ENCODE results near the gene NAGS. TPM values are rescaled to one million over a fixed set of nuclear protein-coding genes. Genes with fewer than 3 reads are reported as not detected.
A peak's percentile ranks its signal among the peaks of the same experiment; 100 is the strongest.
"Not testable (repeated sequence)": the region's sequence is repeated elsewhere in the genome, so short reads cannot be mapped to it uniquely, and the experiment has no call there.

NAGS gene
- total RNA-seq, 2 experiments from 2014 or later: 1.5 TPM

GRCh38 chr17:44014437-44015172, 10.2 kb downstream of the NAGS start, which contains the start of gene TMEM101:
TSS of gene TMEM101 (minus strand) at chr17:44014963. CDS start at chr17:44014952, 11 bp downstream.
- ChIA-PET POLR2A (interaction anchor here (0.8 to 1.4 kb wide), 7 partner anchors 9 to 531 kb away, joined by 3 to 8 read pairs (median 3); partner anchors contain the start of genes DHX8, HDAC5 and LSM12), CTCF (interaction anchor here (0.7 to 1.1 kb wide), 4 partner anchors 17 to 531 kb away, joined by 3 to 4 read pairs (median 4); partner anchors contain the start of gene DHX8)
- H3K4me1 Mint-ChIP-seq: peaks cover 27% of the 10 kb centered on the region
- peaks cover 7% of the 10 kb centered on the region for H3K36me3 Mint-ChIP-seq (ENCODE audit: low read depth)
- DNase-seq: peak; percentile 91
- peak within 1 kb of the TSS; percentile 98 for H3K4me3 Mint-ChIP-seq
- no peaks in the 10 kb centered on the region for H3K9me3 Mint-ChIP-seq
- peak within 1 kb of the TSS; percentile 88 for H3K27ac Mint-ChIP-seq
- no peaks in the 10 kb centered on the region for H3K27me3 Mint-ChIP-seq

GRCh38 chr17:44021227-44021626, 16.8 kb downstream of the NAGS start:
- DNase-seq; H3K4me3 Mint-ChIP-seq; H3K27ac Mint-ChIP-seq; H3K36me3 Mint-ChIP-seq (ENCODE audit: low read depth); H3K9me3 Mint-ChIP-seq; POLR2A ChIA-PET; H3K4me1 Mint-ChIP-seq; H3K27me3 Mint-ChIP-seq: not testable (repeated sequence)
- CTCF ChIA-PET: interaction anchor here (1.6 kb wide), 1 partner anchor 77 kb away, joined by 3 read pairs; no protein-coding TSS in a partner anchor

GRCh38 chr17:44022246-44022645, 17.8 kb downstream of the NAGS start:
- H3K27me3 Mint-ChIP-seq: no peaks in the 10 kb centered on the region
- POLR2A ChIA-PET: no interaction called here
- CTCF ChIA-PET: interaction anchor here (1.6 kb wide), 1 partner anchor 78 kb away, joined by 3 read pairs; no protein-coding TSS in a partner anchor
- no peaks in the 10 kb centered on the region for H3K4me1 Mint-ChIP-seq
- H3K9me3 Mint-ChIP-seq: no peaks in the 10 kb centered on the region
- no peak for DNase-seq
- H3K4me3 Mint-ChIP-seq: no peak overlapping the region
- H3K27ac Mint-ChIP-seq: no peak overlapping the region
- no peaks in the 10 kb centered on the region for H3K36me3 Mint-ChIP-seq (ENCODE audit: low read depth)

GRCh38 chr17:44023545-44024270, 19.3 kb downstream of the NAGS start:
- Mint-ChIP-seq H3K9me3 (no peaks in the 10 kb centered on the region), H3K27me3 (no peaks in the 10 kb centered on the region), H3K4me1 (no peaks in the 10 kb centered on the region), H3K27ac (no peak overlapping the region), H3K36me3 (ENCODE audit: low read depth) (no peaks in the 10 kb centered on the region), H3K4me3 (no peak overlapping the region)
- no peak for DNase-seq
- CTCF ChIA-PET: no interaction called here
- POLR2A ChIA-PET: interaction anchor here (1.2 kb wide), 1 partner anchor 9 kb away, joined by 4 read pairs; the partner anchor contains the start of gene TMEM101

- no peaks in the 10 kb centered on the region for H3K27me3 Mint-ChIP-seq
- no peak for DNase-seq
- H3K9me3 Mint-ChIP-seq: no peaks in the 10 kb centered on the region
- H3K27ac Mint-ChIP-seq: no peak overlapping the region
- no peak overlapping the region for H3K4me3 Mint-ChIP-seq
- peaks cover 5% of the 10 kb centered on the region for H3K4me1 Mint-ChIP-seq
- POLR2A ChIA-PET: no interaction called here
- CTCF ChIA-PET: no interaction called here
- H3K36me3 Mint-ChIP-seq (ENCODE audit: low read depth): peaks cover 5% of the 10 kb centered on the region
These were observed 19.8 kb downstream of the NAGS start for GRCh38 chr17:44024271-44024663.

GRCh38 chr17:44024853-44025252, 20.4 kb downstream of the NAGS start:
- H3K4me1 Mint-ChIP-seq: peaks cover 11% of the 10 kb centered on the region
- no peak for DNase-seq
- H3K4me3 Mint-ChIP-seq: no peak overlapping the region
- no peaks in the 10 kb centered on the region for H3K27me3 Mint-ChIP-seq
- no peaks in the 10 kb centered on the region for H3K9me3 Mint-ChIP-seq
- peaks cover 11% of the 10 kb centered on the region for H3K36me3 Mint-ChIP-seq (ENCODE audit: low read depth)
- POLR2A ChIA-PET: interaction anchor here (1.1 kb wide), 1 partner anchor 10 kb away, joined by 4 read pairs; the partner anchor contains the start of gene TMEM101
- CTCF ChIA-PET: no interaction called here
- H3K27ac Mint-ChIP-seq: no peak overlapping the region

- H3K36me3 Mint-ChIP-seq (ENCODE audit: low read depth): peaks cover 33% of the 10 kb centered on the region
- H3K9me3 Mint-ChIP-seq: no peaks in the 10 kb centered on the region
- CTCF ChIA-PET: interaction anchor here (2.8 kb wide), 1 partner anchor 12 kb away, joined by 14 read pairs; no protein-coding TSS in a partner anchor
- DNase-seq: no peak
- no peak overlapping the region for H3K4me3 Mint-ChIP-seq
- POLR2A ChIA-PET: interaction anchor here (0.5 to 1.1 kb wide), 2 partner anchors 10 to 36 kb away, joined by 3 read pairs; no protein-coding TSS in a partner anchor
- no peaks in the 10 kb centered on the region for H3K27me3 Mint-ChIP-seq
- H3K27ac Mint-ChIP-seq: no peak overlapping the region
- H3K4me1 Mint-ChIP-seq: peaks cover 31% of the 10 kb centered on the region
These were observed 25.3 kb downstream of the NAGS start for GRCh38 chr17:44029736-44030135.

GRCh38 chr17:44030482-44030881, 26.1 kb downstream of the NAGS start:
- no peak for DNase-seq
- Mint-ChIP-seq H3K9me3 (no peaks in the 10 kb centered on the region), H3K4me1 (peaks cover 31% of the 10 kb centered on the region), H3K27ac (no peak overlapping the region), H3K4me3 (no peak overlapping the region), H3K27me3 (no peaks in the 10 kb centered on the region), H3K36me3 (ENCODE audit: low read depth) (peaks cover 33% of the 10 kb centered on the region)
- ChIA-PET POLR2A (interaction anchor here (0.5 to 1.1 kb wide), 2 partner anchors 9 to 37 kb away, joined by 3 read pairs; no protein-coding TSS in a partner anchor), CTCF (interaction anchor here (0.6 to 2.8 kb wide), 2 partner anchors 11 to 53 kb away, joined by 3 to 14 read pairs; no protein-coding TSS in a partner anchor)

- ChIA-PET CTCF (no interaction called here), POLR2A (interaction anchor here (1.6 kb wide), 1 partner anchor 9 kb away, joined by 5 read pairs; no protein-coding TSS in a partner anchor)
- H3K27me3 Mint-ChIP-seq: no peaks in the 10 kb centered on the region
These were observed 29.5 kb downstream of the NAGS start for GRCh38 chr17:44033861-44034408.

GRCh38 chr17:44034688-44035087, 30.3 kb downstream of the NAGS start:
- peaks cover 44% of the 10 kb centered on the region for H3K36me3 Mint-ChIP-seq (ENCODE audit: low read depth)

More at GRCh38 chr17:44033861-44034408, 29.5 kb downstream of the NAGS start:
- Mint-ChIP-seq H3K36me3 (ENCODE audit: low read depth) (peaks cover 49% of the 10 kb centered on the region), H3K27ac (peak overlapping the region; percentile 69), H3K9me3 (no peaks in the 10 kb centered on the region), H3K4me1 (peaks cover 29% of the 10 kb centered on the region), H3K4me3 (no peak overlapping the region)
- DNase-seq: no peak

GRCh38 chr17:44037471-44037870, 33.0 kb downstream of the NAGS start:
- H3K4me3 Mint-ChIP-seq: no peak overlapping the region
- peaks cover 47% of the 10 kb centered on the region for H3K36me3 Mint-ChIP-seq (ENCODE audit: low read depth)
- H3K27ac Mint-ChIP-seq: no peak overlapping the region
- ChIA-PET POLR2A (no interaction called here), CTCF (no interaction called here)
- no peaks in the 10 kb centered on the region for H3K9me3 Mint-ChIP-seq
- no peak for DNase-seq
- peaks cover 31% of the 10 kb centered on the region for H3K4me1 Mint-ChIP-seq
- H3K27me3 Mint-ChIP-seq: no peaks in the 10 kb centered on the region

More at GRCh38 chr17:44034688-44035087, 30.3 kb downstream of the NAGS start:
- POLR2A ChIA-PET, H3K4me3 Mint-ChIP-seq, H3K9me3 Mint-ChIP-seq, DNase-seq, H3K27ac Mint-ChIP-seq, H3K27me3 Mint-ChIP-seq, CTCF ChIA-PET: not testable (repeated sequence)
- H3K4me1 Mint-ChIP-seq: peaks cover 24% of the 10 kb centered on the region

- CTCF ChIA-PET: interaction anchor here (0.8 kb wide), 1 partner anchor 95 kb away, joined by 5 read pairs; no protein-coding TSS in a partner anchor
- H3K9me3 Mint-ChIP-seq: no peaks in the 10 kb centered on the region
These were observed 34.2 kb downstream of the NAGS start for GRCh38 chr17:44038604-44039011.

More at GRCh38 chr17:44038604-44039011, 34.2 kb downstream of the NAGS start:
- Mint-ChIP-seq H3K4me1 (peaks cover 34% of the 10 kb centered on the region), H3K27ac (no peak overlapping the region), H3K27me3 (no peaks in the 10 kb centered on the region), H3K36me3 (ENCODE audit: low read depth) (peaks cover 46% of the 10 kb centered on the region), H3K4me3 (no peak overlapping the region)
- no peak for DNase-seq
- POLR2A ChIA-PET: no interaction called here

Measured in activated CD4-positive, alpha-beta memory T cell treated with anti-CD3 and anti-CD28 coated beads, Interleukin-2, amount 10 ng/mL, durations not matched to agents 7 days and 5 days (primary cell).